Sigmoid colon (tissue), 4 donors: ENCODE results near the gene NCS1.

Experiments
- CTCF ChIP-seq, 4 experiments: fragments of 450-650 bp in 3 of 4; fragments of 200-600 bp in 1 of 4; IDR thresholded peaks; one replicate each; pipeline ENCODE4 v1.5.1; 2016 to 2019; ENCODE audit warnings: antibody characterized with exemption in 4 of 4, mild to moderate bottlenecking in 3 of 4, moderate library complexity in 2 of 4
- EP300 ChIP-seq, 4 donors: sonication (generic); formaldehyde crosslinking; IDR thresholded peaks; one replicate each; pipeline ENCODE4 v1.6.1; 2017; ENCODE audit warnings: antibody characterized with exemption in 4 of 4
- POLR2A ChIP-seq, 2 donors: fragments of 450-650 bp; IDR thresholded peaks; one replicate each; pipeline ENCODE4 v1.6.1; 2016; ENCODE audit warnings: antibody characterized with exemption in 2 of 2, mild to moderate bottlenecking in 2 of 2, moderate library complexity in 2 of 2
- POLR2AphosphoS5 ChIP-seq, 4 donors: sonication (generic); formaldehyde crosslinking; IDR thresholded peaks; one replicate each; pipeline ENCODE4 v1.6.1; 2017; ENCODE audit warnings: antibody characterized with exemption in 4 of 4

DNA sequence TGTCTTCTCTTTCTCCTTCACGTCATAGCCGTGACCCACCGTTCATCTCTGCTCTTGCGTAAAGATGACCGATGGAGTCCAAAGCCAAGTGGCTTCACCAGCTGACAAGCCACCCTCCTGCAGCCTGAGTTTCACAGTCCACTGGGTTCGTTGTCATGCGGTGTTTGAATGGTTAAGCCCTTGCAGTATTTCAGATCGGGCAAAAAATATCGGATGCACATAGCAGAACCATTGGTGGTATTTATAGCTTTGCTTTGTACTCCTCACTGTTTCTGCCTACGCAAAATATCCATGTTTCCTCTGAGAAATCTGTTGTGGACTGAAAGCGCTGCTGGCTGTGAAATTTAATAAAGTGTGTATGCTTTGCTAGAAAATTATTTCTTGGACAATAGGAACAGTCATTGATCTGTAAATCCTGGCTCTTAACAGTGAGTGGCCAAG, 34.5 kb upstream of the NCS1 start:
- TF ChIP-seq POLR2AphosphoS5 (IDR thresholded peaks at IDR 0.05), result no peak
- no peak for TF ChIP-seq POLR2A (IDR thresholded peaks at IDR 0.05)
- TF ChIP-seq CTCF (IDR thresholded peaks at IDR 0.05), result no peak
- no peak for TF ChIP-seq EP300 (IDR thresholded peaks at IDR 0.05)
